HG03439 (cell line): ENCODE measurements around the gene KSR2.
"Not testable (repeated sequence)": the region's sequence is repeated elsewhere in the genome, so short reads cannot be mapped to it uniquely, and the experiment has no call there.

ENCODE experiments used
- ATAC-seq: cut with Tn5 transposase; IDR thresholded peaks from one replicate; pipeline ENCODE4 v1.9.1; 2021; ENCODE audit warnings: mild to moderate bottlenecking, moderate library complexity; ENCODE audit not compliant: unreplicated experiment

The KSR2 gene

GRCh38 chr12:117860787-117861290 lies 108.0 kb downstream of the KSR2 start:
- not testable (repeated sequence) for ATAC-seq

- ATAC-seq, result no peak
These were observed 108.7 kb downstream of the KSR2 start for GRCh38 chr12:117860111-117860510.

- no peak for ATAC-seq
These were observed 110.9 kb downstream of the KSR2 start for GRCh38 chr12:117857632-117858612.

- ATAC-seq, result not testable (repeated sequence)
These were observed 111.7 kb downstream of the KSR2 start for GRCh38 chr12:117857139-117857538.

GRCh38 chr12:117855165-117855564 lies 113.6 kb downstream of the KSR2 start:
- ATAC-seq, result no peak

GRCh38 chr12:117854339-117855012 lies 114.3 kb downstream of the KSR2 start:
- ATAC-seq, result no peak

GRCh38 chr12:117853600-117853999 lies 115.2 kb downstream of the KSR2 start:
- no peak for ATAC-seq

GRCh38 chr12:117850048-117850447 lies 118.7 kb downstream of the KSR2 start:
- ATAC-seq, result no peak

- no peak for ATAC-seq
These were observed 121.4 kb downstream of the KSR2 start for GRCh38 chr12:117847371-117847770.

GRCh38 chr12:117845271-117845904 lies 123.4 kb downstream of the KSR2 start:
- no peak for ATAC-seq

GRCh38 chr12:117844114-117844830 lies 124.5 kb downstream of the KSR2 start:
- ATAC-seq, result no peak

- ATAC-seq, result no peak
These were observed 126.2 kb downstream of the KSR2 start for GRCh38 chr12:117842630-117843029.

GRCh38 chr12:117842220-117842619 lies 126.6 kb downstream of the KSR2 start:
- no peak for ATAC-seq

- ATAC-seq, result no peak
These were observed 131.1 kb downstream of the KSR2 start for GRCh38 chr12:117837737-117838050.

- ATAC-seq, result peak; percentile 66
These were observed 131.6 kb downstream of the KSR2 start for GRCh38 chr12:117836999-117837736.

- no peak for ATAC-seq
These were observed 132.3 kb downstream of the KSR2 start for GRCh38 chr12:117836476-117836875.

GRCh38 chr12:117835156-117835555 lies 133.6 kb downstream of the KSR2 start:
- ATAC-seq, result no peak

- no peak for ATAC-seq
These were observed 136.0 kb downstream of the KSR2 start for GRCh38 chr12:117832459-117833457.

GRCh38 chr12:117830471-117830870 lies 138.3 kb downstream of the KSR2 start:
- ATAC-seq, result no peak
